NCI-H2196 (cell line): ENCODE data around the gene BCKDHA.
"Not testable (repeated sequence)": the region's sequence is repeated elsewhere in the genome, so short reads cannot be mapped to it uniquely, and the experiment has no call there.

Source experiments
- DNase-seq: peaks from one replicate; lab custom pipeline; 2025; ENCODE audit not compliant: unreplicated experiment; lab: John Stamatoyannopoulos, UW

BCKDHA gene

DNA sequence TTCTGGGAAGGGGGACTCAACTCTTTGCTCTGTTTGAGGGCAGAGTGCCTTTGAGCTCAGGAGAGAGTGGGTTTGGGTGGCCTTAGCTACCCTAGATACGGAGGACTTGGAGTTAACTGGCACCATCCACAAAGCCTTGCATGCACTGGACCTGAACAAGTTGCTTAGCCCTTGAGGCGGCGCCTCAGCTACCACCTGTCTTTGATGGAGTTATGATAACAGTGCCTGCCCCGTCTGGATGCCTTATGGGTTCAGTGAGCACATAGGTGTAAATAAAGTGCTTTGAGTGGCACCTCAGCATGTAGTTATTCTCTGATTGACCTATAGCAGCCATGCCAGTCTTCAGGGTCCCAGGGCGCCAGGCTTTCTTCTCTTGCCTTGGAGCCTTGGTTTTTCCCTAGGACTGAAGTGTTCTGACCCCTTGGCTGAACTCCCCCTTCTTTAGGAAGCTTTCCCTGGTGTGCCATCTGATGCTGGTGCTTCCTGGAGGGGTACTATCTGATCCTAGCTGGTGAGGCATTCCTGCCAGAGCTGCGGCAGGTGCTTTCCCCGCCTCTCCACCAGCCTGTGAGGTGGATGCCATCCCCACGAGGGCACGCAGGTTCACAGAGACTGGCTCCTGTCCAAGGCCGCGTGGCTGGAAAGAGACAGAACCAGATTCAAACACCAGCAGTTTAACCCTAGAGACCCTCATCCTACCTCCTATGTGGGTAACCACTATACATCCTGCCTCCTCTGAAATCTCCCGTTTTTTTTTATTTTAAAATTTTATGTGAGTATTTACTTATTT is 5.8 kb downstream of the BCKDHA start:
- DNase-seq: peak; percentile 50

DNA sequence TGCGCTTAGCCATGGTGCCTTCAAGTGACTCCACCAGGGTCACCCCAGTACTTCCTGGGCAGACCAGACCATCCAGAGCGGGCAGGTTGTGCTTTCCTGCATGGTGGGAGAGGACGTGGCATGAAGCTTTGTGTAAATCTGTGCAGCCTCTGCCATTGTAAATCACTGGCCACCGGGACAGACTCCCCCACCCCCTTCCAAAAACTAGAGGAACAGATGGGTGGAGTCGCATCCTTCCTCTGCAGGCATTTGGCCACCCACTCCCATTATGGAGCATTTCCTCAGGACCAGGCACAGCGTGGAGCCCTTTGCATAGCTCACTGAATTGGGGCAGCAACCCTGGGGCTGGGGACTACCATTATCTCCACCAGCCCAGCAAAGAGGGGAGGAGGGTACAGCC is 8.2 kb downstream of the BCKDHA start:
- DNase-seq: no peak

DNA sequence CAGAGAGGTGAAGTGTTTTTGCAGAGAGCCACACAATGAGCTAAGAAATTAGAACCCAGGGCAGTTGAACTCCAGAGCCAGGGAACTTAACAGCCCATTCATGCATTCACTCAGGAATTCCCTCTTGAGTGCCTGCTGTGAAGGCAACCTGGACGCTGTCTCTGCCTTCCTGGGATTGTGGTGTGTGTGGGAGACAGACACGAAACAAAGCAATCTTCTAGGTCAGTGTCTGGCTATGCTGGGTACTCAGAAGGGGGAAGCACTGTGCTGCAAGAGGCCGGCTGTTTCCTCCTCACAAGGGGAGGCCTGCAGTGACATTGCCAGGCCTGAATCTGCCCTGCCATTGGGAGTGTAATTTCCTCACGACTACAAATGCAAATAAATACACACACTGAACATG is 9.7 kb downstream of the BCKDHA start:
- peak; percentile 22 for DNase-seq

DNA sequence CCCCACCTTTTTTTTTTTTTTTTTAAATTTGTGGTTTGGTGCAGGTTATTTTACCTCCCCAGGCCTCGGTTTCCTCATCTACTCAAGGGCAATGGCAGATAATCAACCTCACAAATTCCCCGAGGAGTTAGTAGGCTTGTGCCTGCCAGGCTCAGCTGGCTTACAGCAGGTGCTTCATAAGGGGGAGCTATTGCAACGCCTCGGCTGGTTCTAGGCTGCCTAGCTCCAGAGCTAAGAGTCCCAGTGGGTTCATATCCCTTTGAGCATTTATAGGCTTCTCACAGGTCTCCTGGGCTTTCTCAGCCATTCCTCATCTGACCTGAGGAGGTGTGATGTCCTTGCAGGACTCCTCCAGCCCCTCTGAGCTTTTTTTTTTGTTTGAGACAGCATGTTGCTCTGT is 10.6 kb downstream of the BCKDHA start:
- DNase-seq: no peak

DNA sequence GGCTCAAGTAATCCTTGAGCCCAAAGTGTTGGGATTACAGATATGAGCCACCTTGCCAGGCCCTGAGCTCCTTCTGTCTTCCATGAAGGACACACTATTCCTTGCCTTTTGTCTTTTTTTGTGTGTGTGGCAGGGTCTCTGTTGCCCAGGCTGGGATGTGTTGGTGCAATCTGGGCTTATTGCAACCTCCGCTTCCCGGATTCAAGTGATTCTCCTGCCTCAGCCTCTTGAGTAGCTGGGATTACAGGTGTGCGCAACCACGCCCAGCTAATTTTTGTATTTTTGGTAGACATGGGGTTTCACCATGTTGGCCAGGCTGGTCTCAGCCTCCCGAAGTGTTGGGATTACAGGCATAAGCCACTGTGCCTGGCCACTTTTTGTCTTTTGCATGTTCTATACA is 11.2 kb downstream of the BCKDHA start:
- DNase-seq: not testable (repeated sequence)

DNA sequence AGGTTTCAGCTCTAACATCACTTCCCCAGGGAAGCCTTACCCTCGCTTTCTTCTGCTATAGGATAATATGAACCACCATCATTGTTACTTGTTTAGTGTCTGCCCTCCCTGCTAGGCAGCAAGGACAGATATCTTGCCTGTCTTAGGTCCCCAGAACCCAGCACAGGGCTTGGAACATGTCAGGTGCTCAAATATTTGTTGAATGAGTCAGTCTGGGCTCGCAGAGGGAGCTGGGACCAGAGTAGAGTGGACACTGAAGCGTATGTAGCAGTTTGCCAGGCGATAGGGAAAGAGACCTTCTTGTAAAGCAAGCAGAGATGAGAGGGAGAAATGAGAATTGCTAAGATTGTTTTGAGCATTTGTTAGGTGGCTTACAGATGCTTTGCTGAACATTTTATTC is 11.7 kb downstream of the BCKDHA start:
- peak; percentile 58 for DNase-seq

DNA sequence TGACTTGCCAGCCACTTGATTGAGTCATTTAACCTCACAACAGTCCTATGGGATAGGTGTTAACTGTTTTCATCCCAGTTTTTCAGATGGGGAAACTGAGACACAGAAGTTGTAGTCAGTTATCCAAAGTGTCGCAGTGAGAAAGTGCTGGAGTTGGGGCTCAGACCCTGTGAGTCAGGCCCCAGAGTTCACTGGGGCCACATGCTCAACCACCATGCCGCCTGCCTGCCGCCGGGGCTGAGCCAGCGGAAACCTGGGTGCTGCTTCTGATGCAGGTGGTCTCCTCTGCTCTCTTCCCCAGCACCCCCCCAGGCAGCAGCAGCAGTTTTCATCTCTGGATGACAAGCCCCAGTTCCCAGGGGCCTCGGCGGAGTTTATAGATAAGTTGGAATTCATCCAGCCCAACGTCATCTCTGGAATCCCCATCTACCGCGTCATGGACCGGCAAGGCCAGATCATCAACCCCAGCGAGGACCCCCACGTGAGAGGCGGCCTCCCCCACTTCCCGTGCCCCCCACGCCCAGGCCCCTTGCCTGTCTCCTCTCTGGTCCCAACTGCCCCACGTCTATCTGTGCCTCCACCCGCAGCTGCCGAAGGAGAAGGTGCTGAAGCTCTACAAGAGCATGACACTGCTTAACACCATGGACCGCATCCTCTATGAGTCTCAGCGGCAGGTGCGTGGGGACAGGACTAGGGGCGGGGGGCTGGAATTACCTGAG is 12.9 kb downstream of the BCKDHA start:
- DNase-seq: no peak

DNA sequence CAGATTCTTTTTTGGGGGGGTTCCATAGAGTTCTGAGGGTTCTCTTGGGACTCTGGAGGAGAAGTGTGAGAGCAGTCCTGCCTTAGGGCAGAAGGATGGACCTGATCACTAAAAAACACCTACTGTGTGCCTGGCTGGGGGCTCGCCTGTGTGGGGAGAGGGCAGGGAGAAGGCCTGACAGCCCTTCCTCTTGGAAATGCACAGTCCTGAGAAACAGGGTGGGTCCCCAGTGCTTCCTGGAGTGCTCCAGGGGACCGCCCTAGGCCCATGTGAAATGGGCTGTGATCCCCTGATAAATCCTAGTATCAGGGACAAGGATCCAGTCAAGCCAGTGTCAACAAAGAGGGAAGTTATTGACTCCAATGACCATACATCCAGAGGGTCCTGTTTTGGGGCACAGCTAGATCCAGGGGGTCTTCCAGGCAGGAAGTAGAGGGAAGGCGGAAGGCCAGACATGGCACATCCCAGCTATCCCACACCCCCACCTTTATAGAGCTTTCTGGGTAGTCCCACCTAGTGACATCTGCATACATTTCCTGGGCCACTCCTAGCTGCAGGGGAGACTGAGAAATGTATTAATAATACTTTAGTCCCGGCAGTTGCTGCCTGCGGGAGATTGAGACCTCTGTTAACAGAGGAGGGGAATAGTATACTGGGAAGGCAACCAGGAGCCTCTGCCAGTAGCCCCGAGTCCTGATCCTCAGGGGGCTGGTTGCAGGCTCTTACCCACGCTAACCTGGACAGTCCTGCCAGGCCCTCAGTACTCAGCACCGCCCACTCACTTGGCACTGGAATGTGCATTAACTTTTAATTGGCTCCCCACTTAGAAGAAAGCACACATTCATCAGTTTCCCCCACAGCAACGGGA is 13.7 kb downstream of the BCKDHA start:
- DNase-seq: no peak

DNA sequence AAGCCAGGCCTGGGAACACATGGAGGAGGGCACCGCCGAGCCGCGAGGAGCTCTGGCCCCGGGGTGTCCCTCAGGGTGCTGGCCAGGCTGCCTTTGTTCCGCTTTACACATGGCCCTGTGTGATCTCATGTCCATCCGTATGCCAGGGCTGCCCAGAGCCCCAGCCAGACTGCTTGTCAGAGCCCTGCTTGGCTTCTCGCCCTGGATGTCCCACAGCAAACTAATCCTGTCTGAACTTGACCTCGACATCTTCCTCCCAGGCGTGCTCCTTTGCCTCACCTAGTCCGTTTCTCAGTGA is 14.3 kb downstream of the BCKDHA start:
- DNase-seq: no peak

DNA sequence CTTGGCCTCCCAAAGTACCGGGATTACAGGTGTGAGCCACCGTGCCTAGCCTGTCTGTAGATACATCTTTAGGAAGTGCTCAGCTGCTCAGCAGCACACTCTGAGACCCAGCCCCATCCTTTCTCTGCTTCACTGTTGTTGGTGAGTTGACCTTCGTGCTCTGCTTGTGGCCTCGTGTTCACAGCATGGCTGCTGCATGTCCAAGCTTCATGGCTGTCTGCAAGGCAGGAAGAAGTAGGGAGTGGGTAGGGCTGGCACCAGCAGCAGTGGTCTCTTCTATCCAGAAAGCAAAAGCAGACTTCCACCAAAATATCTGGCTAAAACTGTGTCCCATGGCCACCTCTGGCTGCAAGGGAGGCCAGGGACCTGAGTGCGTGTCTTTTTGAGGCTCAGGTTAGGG is 15.3 kb downstream of the BCKDHA start:
- DNase-seq: no peak

DNA sequence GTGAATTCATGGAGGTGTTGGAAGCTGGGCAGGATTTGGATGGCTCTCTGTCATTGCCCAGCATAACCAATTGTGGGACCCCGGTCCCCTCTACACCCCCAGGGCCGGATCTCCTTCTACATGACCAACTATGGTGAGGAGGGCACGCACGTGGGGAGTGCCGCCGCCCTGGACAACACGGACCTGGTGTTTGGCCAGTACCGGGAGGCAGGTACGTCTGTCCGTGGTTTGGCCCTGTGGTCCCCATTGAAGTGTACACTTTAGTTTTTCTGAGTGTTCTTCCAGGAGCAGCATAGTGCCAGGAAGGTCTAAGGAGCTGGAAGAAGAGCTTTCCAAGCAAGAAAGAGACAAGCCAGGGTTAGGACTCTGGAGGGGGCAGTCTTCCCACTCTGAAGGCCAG is 16.3 kb downstream of the BCKDHA start:
- DNase-seq: no peak

DNA sequence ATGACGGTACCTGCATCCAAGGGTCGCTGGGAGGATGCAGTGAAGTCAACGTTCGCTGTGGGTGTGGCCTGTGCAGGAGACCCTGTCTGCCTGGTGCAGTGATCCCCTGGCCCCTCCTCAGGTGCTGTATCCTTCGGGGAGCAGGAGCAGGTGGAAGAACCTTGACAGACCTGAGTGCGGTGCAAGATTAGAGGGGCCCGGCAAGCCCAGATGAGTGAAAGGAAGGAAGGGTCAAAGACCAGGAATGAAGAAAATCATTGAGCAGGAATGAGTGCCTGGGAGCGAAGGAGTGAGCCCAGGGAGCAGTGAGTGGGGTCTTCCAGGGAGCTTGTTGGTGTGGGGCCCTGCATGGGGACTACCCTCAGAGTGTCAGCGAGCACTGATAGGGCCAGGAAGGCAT is 16.8 kb downstream of the BCKDHA start:
- DNase-seq: no peak

DNA sequence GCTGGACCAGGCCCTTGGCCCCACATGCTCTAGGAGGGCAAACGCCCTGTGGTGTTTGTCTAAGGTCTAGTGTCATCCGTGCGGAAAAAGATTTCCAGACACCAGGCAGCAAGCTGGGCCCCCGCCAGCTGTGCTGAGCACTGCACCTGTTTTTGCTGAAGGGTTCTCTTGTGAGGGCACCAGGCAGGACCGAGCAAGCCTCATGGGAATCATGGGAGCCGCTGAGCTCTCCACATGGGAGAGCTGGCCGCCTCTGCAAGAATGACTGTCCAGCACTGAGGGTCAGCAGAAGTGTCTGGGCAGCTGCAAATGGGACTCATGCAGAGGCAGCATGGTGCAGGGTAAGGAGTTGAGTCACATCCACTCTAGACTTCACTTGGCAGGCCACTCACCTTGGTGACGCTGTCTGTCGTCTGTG is 17.5 kb downstream of the BCKDHA start:
- DNase-seq: peak; percentile 93

DNA sequence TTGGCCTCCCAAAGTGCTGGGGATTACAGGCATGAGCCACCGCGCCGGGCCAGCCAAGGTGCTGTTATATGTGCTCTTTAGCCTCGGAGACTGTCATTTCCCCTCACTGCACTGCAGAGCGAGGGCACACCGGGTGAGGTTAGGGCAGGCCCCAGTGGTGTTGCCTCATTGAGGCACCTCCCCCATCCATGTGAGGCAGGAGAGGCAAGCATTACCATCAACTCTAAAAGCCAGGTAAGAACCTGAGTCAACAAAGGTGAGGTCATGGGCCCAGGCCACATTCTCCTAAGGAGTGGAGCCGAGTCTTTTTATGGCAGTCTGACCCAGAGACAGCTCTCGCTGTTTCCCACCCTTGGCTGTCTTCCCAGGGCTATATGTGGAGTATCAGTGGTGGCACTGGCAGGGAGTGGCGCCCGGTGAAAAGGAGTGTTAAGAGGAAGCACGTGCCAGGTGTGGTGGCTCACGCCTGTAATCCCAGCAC is 18.6 kb downstream of the BCKDHA start:
- DNase-seq: peak; percentile 89

DNA sequence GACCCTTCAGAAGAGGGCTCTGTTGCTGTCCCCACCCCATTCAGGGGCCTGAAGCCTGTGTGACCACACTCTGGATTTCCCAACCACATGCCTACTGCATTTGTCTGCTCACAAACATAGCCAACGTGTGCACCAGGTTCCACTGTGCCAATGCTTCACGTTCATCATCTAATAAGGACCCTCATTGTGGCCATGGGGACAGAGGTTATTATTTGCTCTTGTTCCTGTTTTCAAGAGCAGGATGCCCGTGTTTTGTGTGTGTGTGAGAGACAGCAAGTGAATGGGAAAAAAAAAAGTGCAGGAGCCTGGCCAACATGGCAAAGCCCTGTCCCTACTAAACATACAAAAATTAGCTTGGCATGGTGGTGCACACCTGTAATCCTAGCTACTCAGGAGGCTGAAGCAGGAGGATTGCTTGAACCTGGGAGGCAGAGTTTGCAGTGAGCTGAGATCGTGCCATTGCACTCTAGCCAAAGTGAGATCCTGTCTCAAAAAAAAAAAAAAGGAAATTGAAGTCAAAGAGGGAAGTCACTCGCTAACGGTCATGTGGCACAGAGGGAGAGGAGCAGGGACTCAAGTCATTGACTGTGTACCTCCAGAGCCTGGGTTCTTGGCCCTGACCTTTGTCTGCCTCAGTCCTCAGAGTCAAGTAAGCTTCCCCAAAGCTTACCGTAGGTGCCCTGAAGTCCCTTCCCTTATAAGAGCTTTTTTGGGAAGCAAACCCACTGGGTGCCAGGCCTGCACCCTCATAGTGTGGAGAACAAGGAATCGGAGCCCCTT is 22.7 kb downstream of the BCKDHA start:
- DNase-seq: no peak

DNA sequence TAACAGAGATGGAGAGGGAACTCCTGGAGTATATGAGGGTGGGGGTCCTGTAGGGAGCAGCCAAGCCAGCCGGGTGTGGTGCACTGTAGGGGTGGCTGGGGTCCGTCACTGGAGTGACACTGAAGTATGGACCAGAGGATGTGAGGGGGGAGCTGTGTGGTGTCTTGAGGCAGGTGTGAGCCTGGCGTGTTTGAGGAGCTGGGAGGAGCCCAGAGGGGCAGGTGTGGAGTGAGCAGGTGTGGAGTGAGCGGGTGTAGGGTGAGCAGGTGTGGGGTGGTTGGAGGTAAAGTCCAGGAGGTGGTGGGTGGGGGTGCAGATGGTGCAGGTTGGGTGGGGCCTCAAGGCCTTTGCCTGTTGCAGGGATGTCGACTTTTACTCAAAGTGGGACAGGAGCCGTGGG is 23.7 kb downstream of the BCKDHA start:
- peak; percentile 69 for DNase-seq

DNA sequence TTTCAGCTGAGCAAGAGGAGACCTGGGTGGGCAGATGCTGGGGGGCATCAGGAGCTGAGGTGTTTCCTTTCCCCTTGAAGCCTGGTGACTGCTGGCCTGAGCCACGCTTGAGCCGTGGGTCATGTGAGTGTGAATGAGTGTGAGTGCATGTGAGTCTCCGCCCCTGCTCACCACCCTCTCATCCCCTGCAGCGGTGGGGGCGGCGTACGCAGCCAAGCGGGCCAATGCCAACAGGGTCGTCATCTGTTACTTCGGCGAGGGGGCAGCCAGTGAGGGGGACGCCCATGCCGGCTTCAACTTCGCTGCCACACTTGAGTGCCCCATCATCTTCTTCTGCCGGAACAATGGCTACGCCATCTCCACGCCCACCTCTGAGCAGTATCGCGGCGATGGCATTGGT is 24.4 kb downstream of the BCKDHA start:
- DNase-seq: no peak

DNA sequence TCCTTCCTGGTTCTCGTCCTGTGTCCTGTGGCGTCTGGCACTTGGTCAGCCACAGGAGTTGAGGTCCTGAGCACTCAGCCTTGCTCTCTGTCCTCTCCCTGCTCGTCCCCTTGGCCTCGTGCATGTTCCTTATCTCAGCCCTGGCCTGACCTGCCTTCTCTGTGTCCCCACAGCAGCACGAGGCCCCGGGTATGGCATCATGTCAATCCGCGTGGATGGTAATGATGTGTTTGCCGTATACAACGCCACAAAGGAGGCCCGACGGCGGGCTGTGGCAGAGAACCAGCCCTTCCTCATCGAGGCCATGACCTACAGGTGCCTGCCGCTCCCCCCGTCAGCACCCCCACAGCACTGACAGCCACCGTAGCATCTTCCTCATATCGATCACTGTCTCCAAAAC is 24.8 kb downstream of the BCKDHA start:
- no peak for DNase-seq

DNA sequence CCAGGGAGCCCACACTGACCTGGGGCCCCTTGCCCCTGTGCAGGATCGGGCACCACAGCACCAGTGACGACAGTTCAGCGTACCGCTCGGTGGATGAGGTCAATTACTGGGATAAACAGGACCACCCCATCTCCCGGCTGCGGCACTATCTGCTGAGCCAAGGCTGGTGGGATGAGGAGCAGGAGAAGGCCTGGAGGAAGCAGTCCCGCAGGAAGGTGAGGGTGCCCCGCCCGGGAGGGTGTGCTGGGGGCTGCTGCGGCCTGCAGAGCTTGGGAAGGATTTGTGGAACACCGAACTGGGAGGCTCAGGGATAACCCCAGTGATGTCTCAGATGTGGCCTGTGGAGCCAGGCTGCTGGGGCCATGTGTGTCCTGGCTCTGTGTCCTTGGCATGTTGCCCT is 25.3 kb downstream of the BCKDHA start:
- no peak for DNase-seq

DNA sequence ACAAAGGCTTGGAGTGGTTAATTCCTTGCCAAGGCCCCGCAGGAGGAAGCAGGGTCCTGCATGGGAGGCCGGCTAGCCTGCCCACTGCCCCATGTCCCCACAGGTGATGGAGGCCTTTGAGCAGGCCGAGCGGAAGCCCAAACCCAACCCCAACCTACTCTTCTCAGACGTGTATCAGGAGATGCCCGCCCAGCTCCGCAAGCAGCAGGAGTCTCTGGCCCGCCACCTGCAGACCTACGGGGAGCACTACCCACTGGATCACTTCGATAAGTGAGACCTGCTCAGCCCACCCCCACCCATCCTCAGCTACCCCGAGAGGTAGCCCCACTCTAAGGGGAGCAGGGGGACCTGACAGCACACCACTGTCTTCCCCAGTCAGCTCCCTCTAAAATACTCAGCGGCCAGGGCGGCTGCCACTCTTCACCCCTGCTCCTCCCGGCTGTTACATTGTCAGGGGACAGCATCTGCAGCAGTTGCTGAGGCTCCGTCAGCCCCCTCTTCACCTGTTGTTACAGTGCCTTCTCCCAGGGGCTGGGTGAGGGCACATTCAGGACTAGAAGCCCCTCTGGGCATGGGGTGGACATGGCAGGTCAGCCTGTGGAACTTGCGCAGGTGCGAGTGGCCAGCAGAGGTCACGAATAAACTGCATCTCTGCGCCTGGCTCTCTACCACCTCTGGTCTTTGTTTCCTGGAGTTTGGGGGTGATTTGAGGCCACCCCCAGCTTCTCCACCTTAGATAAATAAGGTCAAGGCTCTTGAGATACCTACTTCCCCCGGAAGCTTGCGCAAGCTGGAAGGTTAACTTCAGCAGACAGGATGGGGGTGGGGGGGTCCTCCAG is 26.9 kb downstream of the BCKDHA start:
- no peak for DNase-seq
